NCI-H128 (cell line): ENCODE results near the gene ASB3.
"Not testable (repeated sequence)": the region's sequence is repeated elsewhere in the genome, so short reads cannot be mapped to it uniquely, and the experiment has no call there.

Source experiments
- DNase-seq: peaks from one replicate; lab custom pipeline; 2025; ENCODE audit not compliant: unreplicated experiment; lab: John Stamatoyannopoulos, UW

ASB3 gene

GRCh38 chr2:53744395-53745065 is 42.2 kb downstream of the ASB3 start:
- DNase-seq: no peak

DNA sequence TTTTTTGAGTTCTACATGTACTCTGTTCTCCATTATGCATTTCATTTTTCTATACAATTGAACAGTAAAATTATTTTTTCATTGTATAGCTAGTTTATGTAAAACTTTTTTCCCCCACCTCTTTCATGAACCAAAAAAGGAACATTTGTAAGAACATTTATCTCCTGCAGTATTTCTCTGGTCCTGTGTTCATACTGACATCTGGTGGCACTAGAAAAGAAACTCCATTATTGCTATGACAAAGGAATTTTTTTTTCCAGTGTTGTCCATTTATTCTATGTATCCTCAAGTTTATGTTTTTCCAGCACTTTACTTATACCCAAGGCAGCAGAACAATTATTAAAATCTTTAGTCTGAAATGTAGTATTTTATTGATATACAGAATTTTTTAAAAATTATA is 46.6 kb downstream of the ASB3 start:
- DNase-seq: no peak

- DNase-seq: no peak
Measured at GRCh38 chr2:53739032-53739431, 47.7 kb downstream of the ASB3 start.

GRCh38 chr2:53737091-53737490 is 49.7 kb downstream of the ASB3 start:
- DNase-seq: no peak

GRCh38 chr2:53729143-53729762 is 57.5 kb downstream of the ASB3 start:
- no peak for DNase-seq

GRCh38 chr2:53727921-53728320 is 58.8 kb downstream of the ASB3 start:
- DNase-seq: no peak

- DNase-seq: no peak
Measured at GRCh38 chr2:53725662-53726061, 61.1 kb downstream of the ASB3 start.

GRCh38 chr2:53724536-53724935 is 62.2 kb downstream of the ASB3 start:
- no peak for DNase-seq

DNA sequence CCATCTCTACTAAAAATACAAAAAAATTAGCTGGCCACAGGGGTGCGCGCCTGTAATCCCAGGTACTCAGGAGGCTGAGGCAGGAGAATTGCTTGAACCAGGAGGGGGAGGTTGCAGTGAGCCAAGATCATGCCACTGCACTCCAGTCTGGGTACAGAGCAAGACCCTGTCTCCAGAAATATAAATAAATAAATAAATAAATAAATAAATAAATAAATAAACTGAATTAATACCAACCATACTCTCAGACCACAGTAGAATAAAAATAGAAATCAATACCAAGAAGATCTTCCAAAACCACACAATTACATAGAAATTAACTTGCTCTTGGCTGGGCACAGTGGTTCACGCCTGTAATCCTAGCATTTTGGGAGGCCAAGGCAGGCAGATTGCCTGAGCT is 65.8 kb downstream of the ASB3 start:
- DNase-seq: not testable (repeated sequence)

- DNase-seq: no peak
Measured at GRCh38 chr2:53715568-53715967, 71.2 kb downstream of the ASB3 start.

DNA sequence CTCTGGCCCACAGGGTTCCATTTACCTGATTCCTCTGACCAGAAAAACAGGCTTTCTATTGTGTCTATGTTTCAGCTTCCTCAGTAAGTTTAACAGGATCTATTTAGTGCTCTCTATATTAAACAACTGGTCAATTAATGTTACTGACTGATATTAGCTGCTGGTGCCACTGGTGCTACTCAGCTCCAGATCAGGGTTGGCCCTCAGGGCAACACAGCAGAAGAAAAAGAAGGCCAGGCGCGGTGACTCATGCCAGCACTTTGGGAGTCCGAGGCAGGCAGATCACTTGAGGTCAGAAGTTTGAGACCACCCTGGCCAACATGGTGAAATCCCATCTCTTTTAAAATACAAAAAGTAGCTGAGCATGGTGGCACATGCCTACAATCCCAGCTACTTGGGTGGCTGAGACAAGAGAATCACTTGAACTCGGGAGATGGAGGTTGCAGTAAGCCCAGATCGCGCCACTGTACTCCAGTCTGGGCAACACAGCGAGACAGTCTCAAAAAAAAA is 75.4 kb downstream of the ASB3 start:
- DNase-seq: no peak

DNA sequence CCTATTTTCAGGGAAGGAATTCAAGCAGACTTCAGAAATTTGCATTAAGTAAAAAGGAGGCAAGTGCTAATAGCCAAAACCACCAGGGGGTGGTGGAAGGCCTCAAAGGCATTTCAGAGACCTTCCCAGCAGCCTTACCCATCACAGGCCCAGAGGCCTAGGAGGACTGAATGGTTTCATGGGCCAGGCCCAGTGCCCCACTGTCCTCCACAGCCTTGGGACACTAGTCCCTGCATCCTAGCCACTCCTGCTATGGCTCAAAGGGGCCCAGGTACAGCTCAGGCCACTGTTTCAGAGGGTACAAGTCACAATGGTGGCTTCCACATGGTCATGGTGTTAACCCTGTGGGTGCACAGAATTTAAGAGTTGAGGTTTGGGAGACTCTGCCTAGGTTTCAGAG is 77.8 kb downstream of the ASB3 start:
- no peak for DNase-seq

DNA sequence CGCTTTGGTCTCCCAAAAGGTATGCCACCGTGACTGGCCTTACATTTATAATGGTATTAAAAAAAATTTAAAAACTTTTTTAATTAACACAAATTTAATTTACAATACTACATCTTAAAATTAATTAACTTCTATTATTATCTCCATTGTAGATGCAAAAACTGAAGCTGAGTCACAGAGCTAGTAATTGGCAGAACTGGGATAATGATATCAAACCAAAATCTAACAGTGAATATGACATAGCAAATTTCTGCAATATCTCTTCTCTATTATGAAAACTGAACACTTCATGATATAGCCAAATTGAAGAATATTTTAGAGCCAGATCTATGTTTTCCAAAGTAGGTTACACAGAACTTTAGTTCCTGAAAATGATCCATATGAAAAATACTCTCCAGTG is 85.5 kb downstream of the ASB3 start:
- no peak for DNase-seq

DNA sequence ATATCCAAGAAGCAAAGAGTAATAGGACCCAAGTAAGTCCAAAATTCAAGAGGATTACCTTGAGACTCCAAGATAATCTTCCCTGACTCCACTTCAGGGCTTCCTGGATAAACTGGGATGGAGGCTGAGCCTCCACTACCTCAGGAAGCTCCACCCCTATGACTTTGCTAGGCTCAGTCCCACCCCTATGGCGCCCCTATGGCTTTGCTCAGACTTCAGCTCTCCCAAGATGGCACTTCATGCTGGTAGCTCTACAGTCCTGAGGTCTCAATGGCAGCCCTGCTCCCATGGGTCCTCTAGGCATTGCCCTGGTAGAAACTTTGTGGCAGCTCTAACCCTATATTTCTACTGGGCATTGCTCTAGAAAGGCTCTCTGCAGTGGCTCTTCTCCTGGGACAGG is 89.1 kb downstream of the ASB3 start:
- DNase-seq: no peak

DNA sequence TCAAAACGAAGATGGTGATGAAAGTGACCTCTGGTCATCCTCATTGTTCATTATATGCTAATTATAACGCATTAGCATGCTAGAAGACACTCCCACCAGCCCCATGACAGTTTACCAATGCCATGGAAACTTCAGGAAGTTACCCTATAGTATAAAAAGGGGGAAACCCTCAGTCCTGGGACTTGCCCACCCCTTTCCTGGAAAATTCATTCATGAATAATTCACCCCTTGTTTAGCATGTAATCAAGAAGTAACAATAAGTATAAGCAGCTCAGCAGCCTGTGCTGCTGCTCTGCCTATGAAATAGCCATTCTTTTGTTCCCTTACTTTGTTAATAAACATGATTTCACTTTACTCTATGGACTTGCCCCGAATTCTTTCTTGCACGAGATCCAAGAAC is 89.7 kb downstream of the ASB3 start:
- DNase-seq: no peak

- DNase-seq: no peak
Measured at GRCh38 chr2:53695575-53695974, 91.2 kb downstream of the ASB3 start.

- no peak for DNase-seq
Measured at GRCh38 chr2:53694096-53694771, 92.5 kb downstream of the ASB3 start.

- no peak for DNase-seq
Measured at GRCh38 chr2:53690876-53691275, 95.9 kb downstream of the ASB3 start.

GRCh38 chr2:53672881-53673522 is 113.8 kb downstream of the ASB3 start:
- DNase-seq: no peak

GRCh38 chr2:53670331-53670730 is 116.4 kb downstream of the ASB3 start:
- no peak for DNase-seq

DNA sequence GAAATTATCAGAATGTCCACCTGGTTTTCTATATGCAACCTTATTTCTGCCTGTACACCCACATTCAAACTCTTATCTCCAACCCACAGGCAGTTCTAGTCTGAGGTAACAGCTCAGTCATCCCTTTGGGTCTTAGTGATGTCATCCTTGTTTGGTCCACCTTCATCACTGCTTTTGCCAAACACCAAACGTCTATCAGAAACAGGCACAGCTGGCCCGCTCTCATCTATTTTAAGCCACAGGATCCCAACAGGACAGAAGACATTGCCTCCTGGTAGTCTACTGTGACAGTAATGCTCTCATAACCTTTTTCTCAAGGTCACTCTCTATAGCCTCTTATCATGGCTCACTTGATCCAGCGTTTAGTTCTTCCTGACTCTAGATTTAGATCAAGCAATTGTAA is 118.1 kb downstream of the ASB3 start:
- no peak for DNase-seq

DNA sequence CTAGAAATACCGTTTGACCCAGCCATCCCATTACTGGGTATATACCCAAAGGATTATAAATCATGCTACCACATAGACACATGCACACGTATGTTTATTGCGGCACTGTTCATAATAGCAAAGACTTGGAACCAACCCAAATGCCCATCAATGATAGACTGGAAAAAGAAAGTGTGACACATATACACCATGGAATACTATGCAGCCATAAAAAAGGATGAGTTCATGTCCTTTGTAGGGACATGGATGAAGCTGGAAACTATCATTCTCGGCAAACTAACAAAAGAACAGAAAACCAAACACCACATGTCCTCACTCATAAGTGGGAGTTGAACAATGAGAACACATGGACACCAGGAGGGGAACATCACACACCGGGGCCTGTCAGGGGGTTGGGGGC is 119.6 kb downstream of the ASB3 start:
- DNase-seq: not testable (repeated sequence)
